ENCODE measurements around the gene INPP5B.

INPP5B gene

GRCh38 chr1:37872692-37873091, 74.2 kb downstream of the INPP5B start:
- DNase-seq (ENCODE audit: low read depth in 2 of 2): no peak

- no peak for DNase-seq (ENCODE audit: low read depth in 2 of 2)
Measured at GRCh38 chr1:37868466-37868865, 78.4 kb downstream of the INPP5B start.

DNA sequence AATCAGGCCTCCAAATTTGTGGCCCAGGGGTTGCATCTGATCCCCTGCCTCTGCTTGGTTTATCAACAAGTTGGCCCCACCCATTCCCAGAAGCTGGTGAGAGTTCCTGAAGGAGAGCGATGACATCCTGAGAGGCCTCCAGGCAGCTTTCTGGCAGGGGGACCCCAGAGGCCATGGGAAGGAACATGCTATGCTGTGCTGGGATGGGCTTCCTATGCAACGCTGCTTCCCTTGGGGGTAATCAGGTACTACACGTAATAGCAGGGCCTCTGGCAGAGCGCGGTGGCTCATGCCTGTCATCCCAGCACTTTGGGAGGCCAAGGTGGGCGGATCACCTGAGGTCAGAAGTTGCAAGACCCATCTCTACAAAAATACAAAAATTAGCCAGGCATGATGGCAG, 79.1 kb downstream of the INPP5B start:
- no peak for DNase-seq (ENCODE audit: low read depth in 2 of 2)

- no peak for DNase-seq (ENCODE audit: low read depth in 2 of 2)
Measured at GRCh38 chr1:37866491-37866890, 80.4 kb downstream of the INPP5B start.

DNA sequence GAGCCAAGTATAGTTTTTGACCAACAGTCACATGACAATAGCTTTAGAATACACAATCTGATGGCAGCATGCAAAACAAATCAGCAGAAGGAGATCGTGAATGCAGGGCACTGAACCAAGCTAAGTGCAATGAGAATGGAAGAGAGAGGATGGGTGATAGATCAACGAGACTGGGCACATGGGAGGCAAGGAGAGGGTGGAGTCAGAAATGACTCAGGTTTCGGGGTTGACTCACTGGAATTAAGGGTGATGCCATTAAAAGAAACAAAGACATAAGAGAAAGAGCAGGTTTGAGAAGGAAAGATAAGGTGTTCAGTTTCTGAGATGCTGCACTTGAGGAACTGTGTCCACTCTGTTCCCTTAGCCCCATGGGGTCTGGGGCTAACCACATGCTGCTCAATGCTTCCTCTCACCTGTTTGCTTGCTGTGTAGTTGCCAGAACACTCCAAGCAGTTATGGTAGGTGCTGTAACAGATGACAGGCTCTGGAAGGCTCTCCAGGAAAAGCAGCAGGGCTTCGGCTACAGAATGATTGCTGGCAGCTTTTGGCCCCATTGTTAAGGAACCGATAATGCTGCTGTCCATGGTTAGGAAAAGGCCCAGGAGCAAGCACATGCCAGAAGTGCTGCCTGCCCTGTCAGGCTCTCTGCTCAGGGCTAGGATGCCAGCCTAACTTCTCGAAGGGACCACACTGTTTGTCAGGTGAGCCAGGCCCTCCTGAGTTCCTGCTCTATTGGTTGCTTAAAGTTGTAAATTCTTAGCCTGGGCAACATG, 81.3 kb downstream of the INPP5B start:
- peak in 1 of 2 donors; percentile 48 for DNase-seq (ENCODE audit: low read depth in 2 of 2)

DNA sequence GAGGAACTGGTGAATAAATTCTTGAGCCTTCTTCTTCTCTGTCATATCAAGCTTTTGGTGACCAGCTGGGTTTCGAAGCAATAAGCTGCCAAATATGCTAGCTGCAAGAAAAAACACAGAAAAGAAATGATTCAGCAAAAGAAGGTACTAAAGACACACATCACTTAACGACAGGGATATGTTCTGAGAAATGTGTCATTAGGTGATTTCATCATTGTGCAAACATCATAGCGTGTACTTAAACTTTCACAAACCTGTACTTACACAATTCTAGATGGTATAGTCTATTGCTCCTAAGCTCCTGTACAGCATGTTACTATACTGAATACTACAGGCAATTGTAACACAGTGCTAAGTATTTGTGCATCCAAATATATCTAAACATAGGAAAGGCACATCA, 84.5 kb downstream of the INPP5B start:
- no peak for DNase-seq (ENCODE audit: low read depth in 2 of 2)

DNA sequence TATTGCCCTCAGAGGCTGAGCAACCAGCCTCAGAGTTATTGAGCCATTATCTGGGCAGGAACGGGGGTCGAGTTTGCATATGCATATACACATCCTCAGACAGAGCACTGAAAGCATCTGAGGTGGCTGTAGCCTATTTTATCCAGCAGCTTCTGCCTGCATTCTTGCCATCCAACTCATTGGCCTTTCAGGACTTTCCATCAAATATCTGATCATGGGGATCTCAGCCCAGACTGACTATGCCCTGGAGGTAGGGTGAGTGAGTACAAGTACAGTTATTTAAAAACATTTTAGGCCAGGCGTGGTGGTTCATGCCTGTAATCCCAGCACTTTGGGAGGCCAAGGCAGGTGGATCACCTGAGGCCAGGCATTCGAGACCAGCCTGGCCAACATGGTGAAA, 85.7 kb downstream of the INPP5B start:
- DNase-seq (ENCODE audit: low read depth in 2 of 2): no peak

DNA sequence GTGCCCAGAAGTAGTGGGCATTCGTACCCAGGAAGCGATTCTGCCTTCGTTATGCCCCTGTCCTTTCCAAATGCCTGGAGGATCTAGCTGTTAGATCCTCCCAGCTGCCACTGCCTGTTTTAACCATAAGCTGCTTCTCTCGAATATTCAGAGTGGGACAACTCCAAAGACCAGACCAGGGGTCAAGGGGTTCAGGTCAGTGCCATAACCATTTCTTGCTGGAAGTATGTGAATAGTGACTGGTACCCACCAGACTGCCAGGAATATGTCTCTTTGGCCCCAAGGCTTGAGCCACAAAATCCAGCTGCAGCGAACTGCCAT, 86.5 kb downstream of the INPP5B start:
- no peak for DNase-seq (ENCODE audit: low read depth in 2 of 2)

DNA sequence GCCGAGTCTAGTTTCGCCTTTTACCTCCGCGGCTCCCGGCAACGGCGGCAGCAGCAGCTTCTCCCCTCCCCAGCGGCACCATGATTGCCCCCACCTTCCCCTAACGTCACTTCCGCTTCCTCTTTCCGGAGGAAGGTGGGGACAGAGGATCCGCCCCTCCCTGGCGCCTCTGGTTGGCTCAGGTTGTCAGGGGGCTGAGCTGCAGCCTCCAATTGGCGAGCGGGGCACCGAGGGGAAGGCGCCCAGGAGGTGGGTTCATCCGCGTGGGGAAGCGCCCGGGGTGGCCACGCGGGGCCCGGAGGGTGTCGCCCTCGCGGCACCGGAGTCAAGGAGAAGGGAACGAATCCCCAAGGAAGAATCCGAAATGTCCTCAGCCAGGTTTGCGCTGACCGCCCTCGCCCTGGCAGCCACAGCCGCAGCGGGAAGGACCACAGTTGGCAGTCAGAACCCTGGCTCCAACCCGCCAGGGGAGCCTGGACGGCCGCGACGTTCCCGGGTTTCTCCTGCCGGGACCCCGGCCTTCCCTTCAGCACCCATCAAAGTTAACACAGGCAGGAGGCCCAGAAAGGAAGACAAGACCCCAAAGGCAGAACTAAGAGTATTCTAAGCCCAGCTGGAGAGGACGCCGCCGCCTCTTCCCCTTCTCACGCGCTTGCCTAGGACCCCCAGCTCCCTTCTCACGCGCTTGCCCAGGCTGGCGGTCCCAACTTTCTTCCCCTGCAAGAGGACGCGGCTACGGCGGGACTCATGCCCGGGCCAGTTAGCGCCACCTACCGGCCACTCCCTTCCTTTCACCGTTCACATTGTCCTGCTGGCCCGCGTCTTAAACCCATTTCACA, 87.1 kb downstream of the INPP5B start, which contains the start of gene MTF1:
TSS of gene MTF1 (minus strand) at position 86 of the 839 bp plus-strand sequence. CDS start 1,934 bp downstream, outside the sequence.
- peak; percentile 95 to 96 for DNase-seq (ENCODE audit: low read depth in 2 of 2)

- DNase-seq (ENCODE audit: low read depth in 2 of 2): no peak
Measured at GRCh38 chr1:37858931-37859506, 87.8 kb downstream of the INPP5B start.

- no peak for DNase-seq (ENCODE audit: low read depth in 2 of 2)
Measured at GRCh38 chr1:37854406-37854805, 92.4 kb downstream of the INPP5B start.

GRCh38 chr1:37853157-37853556, 93.7 kb downstream of the INPP5B start:
- DNase-seq (ENCODE audit: low read depth in 2 of 2): no peak

DNA sequence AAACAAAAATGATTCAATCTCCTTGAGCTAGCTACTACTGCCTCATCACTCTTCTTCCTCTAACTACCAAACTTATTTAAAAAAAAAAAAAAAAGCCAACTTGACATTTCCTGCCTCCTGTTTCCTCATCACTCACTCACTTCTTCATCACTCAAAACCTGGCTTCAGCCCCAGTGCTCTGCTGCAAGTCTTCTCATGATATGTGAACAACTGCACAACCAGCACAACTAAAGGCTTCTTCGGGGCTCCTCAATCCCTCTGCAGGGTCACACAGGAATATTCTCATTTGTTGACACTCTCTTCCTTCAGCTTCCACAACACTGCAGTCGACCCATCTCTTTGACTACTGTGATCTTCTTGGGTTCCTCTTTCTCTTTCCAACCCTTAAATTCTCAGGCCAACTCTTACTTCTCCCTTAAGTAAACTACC, 95.1 kb downstream of the INPP5B start:
- no peak for DNase-seq (ENCODE audit: low read depth in 2 of 2)

GRCh38 chr1:37851262-37851661, 95.6 kb downstream of the INPP5B start:
- no peak for DNase-seq (ENCODE audit: low read depth in 2 of 2)

DNA sequence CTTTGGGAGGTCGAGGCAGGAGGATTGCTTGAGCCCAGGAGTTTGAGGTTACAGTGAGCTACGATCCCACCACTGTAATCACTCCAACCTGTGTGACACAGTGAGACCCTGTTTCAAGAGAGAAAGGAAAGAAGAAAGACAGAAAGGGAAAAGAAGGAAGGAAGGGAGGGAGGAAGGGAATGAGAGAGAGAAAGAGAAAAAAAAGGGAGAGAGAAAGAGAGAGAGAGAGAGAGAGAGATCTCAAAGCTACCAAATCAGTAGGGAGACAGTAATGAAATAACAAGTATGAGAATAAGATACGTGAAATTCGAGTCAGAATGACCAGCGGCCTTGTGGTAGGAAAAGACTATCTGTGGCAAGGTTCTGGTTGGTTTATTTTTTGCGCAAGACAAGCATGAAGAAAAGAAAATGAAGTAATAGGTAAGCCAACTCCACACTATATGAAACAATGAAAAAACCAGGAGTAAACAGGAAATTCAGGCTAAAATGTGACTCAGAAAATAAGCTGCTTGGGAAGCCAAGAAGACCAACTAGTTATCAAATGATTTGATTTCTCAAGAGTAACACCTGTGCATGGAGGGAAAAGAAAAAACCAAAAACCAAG, 96.4 kb downstream of the INPP5B start:
- no peak for DNase-seq (ENCODE audit: low read depth in 2 of 2)

GRCh38 chr1:37849480-37849879, 97.4 kb downstream of the INPP5B start:
- DNase-seq (ENCODE audit: low read depth in 2 of 2): no peak

GRCh38 chr1:37846647-37847339, 100.1 kb downstream of the INPP5B start:
- DNase-seq (ENCODE audit: low read depth in 2 of 2): no peak

GRCh38 chr1:37845786-37846185, 101.1 kb downstream of the INPP5B start:
- DNase-seq (ENCODE audit: low read depth in 2 of 2): no peak

GRCh38 chr1:37845049-37845646, 101.7 kb downstream of the INPP5B start:
- DNase-seq (ENCODE audit: low read depth in 2 of 2): no peak

DNA sequence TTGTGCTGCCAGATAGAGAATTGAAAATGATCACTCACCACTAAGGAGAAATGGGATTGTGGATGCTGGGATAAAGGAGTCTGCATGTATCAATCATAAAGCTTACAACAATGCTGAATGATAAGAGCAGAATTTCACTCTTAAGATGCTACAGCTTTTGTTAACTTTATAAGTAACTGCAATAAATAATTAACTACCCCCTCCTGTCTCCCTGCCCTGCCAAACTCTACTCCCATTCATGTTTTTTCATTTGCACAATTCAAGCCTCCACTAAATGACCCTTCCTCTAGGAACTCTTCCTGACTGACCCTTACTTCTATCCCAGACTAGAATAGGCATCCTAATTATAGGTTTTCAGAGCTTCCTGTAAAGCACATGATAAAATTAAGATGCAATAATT, 102.3 kb downstream of the INPP5B start:
- DNase-seq (ENCODE audit: low read depth in 2 of 2): no peak

- no peak for DNase-seq (ENCODE audit: low read depth in 2 of 2)
Measured at GRCh38 chr1:37841652-37842051, 105.2 kb downstream of the INPP5B start.
